Inflammatory macrophage treated with lipopolysaccharide for 1 hour (primary cell): Measurements from ENCODE around the gene ARHGAP30.

Experiments
- DNase-seq, 2 donors: peaks; one replicate each; pipeline ENCODE4 v3.0.0-alpha.2; 2020 to 2022

The ARHGAP30 gene

DNA sequence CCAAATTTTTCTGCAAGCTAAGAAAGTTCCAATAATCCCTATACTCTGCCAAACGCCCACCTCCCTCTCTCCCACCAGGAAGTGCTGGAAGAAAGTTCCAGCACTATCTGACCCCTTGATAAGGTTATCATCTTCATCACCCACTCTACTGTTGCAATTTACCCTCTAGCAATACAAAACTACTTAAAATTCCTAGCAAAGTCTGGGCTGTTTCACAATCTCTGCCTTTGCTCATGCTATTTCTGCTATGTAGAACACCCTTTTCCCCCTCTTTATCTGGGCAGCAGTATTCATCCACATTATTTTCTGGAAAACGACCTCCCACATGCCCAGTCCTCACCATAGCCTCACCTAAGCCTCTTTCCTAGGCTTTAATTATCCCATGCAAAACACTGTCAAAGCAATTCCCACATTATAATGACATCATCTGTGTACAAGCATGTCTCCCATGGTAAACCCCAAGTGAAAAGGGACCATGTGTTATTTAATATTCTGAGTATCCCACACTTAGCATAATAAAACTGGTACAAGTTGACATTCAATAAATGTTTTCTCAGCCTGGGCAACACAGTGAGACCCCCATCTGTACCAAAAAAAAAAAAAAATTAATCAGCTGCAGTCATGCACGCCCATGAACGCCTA is 60.7 kb downstream of the ARHGAP30 start:
- peak in 1 of 2 donors; percentile 34 for DNase-seq

DNA sequence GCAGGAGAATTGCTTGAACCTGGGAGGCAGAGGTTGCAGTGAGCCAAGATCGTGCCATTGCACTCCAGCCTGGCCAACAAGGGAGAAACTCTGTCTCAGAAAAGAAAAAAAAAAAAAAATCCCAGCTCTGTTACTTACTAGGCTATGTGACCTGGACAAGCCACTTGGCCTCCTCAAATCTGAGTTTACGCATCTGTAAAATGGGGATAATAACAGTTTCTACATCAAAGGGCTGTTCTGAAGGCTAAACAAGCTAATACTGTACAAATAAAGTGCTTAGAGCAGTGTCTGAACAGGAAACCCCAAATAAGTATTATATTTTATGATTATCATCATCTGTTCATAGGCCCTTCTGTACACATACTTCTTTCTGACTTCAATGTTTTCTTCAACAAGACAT is 62.3 kb downstream of the ARHGAP30 start:
- no peak for DNase-seq

DNA sequence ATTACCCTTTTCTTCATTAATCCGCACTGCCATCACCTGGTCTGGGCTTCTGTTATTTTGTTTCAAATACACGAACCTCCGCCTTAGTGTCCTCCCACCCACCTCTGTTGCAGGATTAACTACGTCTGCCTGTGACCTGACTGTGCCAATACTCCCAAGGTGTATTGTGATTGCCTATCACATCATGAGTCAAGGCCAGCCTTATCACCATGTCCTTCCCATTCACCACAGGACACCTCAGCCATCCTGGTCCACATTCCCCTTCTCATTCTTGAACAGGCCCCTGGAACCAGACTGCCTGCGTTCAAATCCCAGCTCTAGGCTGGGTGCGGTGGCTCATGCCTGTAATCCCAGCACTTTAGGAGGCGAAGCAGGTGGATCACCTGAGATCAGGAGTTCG is 63.1 kb downstream of the ARHGAP30 start:
- DNase-seq = no peak

DNA sequence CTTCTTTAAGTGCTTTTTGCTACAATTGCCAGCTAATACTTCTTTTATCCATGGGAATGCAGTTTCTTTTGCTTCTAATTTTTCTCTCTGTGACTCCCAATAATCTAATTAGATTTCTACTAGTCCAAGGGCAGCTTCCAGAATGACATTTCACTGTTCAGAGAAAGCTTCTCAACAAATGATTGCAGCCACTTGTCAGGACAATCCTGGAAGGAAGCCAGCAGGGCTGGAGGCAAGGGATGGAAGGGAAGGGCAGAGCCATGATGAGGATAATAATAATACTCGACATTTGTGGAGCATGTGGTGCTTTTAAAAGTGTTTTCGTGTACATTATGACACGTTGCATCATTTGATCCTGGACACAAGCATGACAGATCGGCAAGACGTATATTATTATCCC is 68.2 kb downstream of the ARHGAP30 start:
- DNase-seq = no peak

DNA sequence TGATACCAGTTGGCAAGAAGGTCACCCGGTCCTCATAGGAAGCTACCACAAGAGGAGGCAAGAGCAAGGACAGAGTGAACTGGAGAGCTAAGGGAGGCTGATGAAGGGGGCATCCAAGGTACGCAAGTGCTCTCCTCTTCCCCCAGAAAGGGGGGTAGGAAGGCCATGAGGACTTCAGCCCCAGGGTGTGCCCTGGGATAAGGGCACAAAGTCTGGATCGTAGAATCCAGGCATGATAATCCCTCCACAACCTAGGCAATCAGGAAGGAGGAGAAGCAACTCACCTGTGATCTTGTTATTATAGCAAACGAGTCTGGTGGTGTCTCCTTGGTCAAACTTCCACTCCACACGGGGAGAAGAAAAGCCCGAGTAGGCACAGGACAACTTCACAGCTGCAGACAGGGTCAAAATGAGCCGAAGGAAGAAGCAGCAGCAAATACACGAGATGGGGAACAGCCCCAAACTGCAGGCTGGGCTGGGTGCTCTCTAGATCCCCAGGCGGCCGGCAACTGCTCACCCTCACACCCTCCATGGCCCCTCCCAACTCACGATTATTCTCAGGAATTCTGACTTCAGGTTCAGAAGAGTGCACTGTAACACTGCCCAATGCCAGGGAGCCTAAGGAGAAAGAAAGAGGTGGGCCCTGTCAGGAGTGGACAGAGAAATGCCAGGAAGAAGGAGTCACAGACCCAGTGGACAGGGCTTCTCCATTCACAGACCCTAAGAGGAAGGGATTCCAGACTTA is 68.8 kb downstream of the ARHGAP30 start:
- no peak for DNase-seq

DNA sequence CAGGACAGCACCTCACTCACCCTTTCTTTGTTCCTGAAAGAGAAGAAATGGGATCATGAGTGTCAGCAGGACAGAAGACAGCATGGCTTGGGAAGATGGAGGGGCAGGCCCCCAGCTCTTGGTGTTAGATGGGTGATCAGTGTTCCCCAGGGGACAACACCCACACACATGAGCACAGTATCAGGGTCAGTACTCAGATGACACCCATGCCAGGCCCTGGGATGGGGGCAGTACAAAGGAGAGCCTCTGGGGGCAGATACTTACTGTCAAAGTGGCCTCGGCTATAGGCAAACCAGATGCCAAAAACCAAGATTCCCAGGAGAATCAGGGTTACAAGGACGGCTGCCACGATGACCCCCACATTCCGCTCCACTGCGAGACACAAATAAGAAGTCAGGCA is 70.3 kb downstream of the ARHGAP30 start:
- no peak for DNase-seq

DNA sequence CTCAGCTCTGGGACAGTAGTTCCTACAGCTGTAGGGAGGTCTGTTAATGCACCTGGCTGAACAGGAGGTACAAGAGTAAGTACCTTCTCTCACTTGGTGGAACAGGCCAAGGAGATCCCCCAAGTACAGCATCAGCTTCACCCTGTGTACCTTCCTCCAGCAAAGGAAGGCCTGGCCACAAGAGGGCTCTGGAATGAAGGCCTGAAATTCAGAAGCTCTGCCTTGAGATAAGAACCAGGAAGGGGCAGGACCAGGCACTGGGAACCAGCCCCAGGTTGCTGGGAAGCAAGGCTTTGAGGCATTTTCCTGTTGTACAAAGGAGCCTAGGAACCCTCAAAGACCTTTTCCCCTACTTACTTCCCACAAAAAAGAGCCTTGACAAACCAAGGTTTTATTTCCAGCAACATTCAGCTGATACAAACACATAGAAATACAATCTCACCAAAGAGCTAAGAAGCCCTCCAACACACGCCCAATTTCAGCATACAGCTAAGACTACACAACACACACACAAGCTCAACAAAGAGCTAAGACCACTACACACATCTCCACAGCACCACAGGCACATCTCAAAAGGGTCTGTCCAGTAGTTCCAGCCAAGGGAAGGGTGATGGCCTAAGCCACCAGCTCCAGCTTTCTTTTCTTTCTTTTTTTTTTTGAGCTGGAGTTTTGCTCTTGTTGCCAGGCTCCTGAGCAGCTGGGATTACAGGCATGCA is 72.2 kb downstream of the ARHGAP30 start:
- DNase-seq = peak; percentile 58 to 71
